Limb (tissue), 2 donors: ENCODE results near the gene AKAP8L.
"Not testable (repeated sequence)": the region's sequence is repeated elsewhere in the genome, so short reads cannot be mapped to it uniquely, and the experiment has no call there.

Experiments
- DNase-seq, 2 donors: peaks; one replicate each; pipeline ENCODE4 v3.0.0-alpha.2; 2016; ENCODE audit errors: extremely low spot score in 2 of 2

Gene AKAP8L

GRCh38 chr19:15360015-15360414 is 58.8 kb downstream of the AKAP8L start:
- DNase-seq, result not testable (repeated sequence)

- DNase-seq, result no peak
Measured at GRCh38 chr19:15358918-15359317, 59.9 kb downstream of the AKAP8L start.

- DNase-seq, result no peak
Measured at GRCh38 chr19:15357906-15358305, 60.9 kb downstream of the AKAP8L start.

GRCh38 chr19:15354566-15355296 is 64.1 kb downstream of the AKAP8L start:
- no peak for DNase-seq

GRCh38 chr19:15353908-15354307 is 64.9 kb downstream of the AKAP8L start:
- no peak for DNase-seq

- DNase-seq, result not testable (repeated sequence)
Measured at GRCh38 chr19:15352535-15352934, 66.3 kb downstream of the AKAP8L start.

GRCh38 chr19:15341328-15341727 is 77.5 kb downstream of the AKAP8L start:
- DNase-seq, result not testable (repeated sequence)

GRCh38 chr19:15340086-15340485 is 78.7 kb downstream of the AKAP8L start:
- DNase-seq, result no peak

- no peak for DNase-seq
Measured at GRCh38 chr19:15337202-15337601, 81.6 kb downstream of the AKAP8L start.

GRCh38 chr19:15335992-15336391 is 82.8 kb downstream of the AKAP8L start:
- DNase-seq, result not testable (repeated sequence)

GRCh38 chr19:15332311-15332996 is 86.3 kb downstream of the AKAP8L start, which contains the start of gene BRD4:
BRD4 (minus strand) TSS chr19:15332539; CDS start chr19:15273099, 59,440 bp downstream.
- DNase-seq, result peak; percentile 68 to 89

- peak in 1 of 2 donors; percentile 76 for DNase-seq
Measured at GRCh38 chr19:15331419-15332310, 87.1 kb downstream of the AKAP8L start.

GRCh38 chr19:15330801-15331418 is 87.9 kb downstream of the AKAP8L start:
- DNase-seq, result no peak
